CD4-positive, alpha-beta T cell treated with Interleukin-10 for 1 hour (primary cell): ENCODE data around the gene DDX11.
"Not testable (repeated sequence)": the region's sequence is repeated elsewhere in the genome, so short reads cannot be mapped to it uniquely, and the experiment has no call there.

ENCODE experiments used
- DNase-seq: peaks from one replicate; pipeline ENCODE4 v3.0.0-alpha.2; 2020

DDX11 gene

GRCh38 chr12:31073527-31074332, at the start of gene DDX11:
Gene DDX11, plus strand, starts transcription at chr12:31073860. Its CDS starts 4,534 bp downstream, at chr12:31078394.
- peak; percentile 95 for DNase-seq

DNA sequence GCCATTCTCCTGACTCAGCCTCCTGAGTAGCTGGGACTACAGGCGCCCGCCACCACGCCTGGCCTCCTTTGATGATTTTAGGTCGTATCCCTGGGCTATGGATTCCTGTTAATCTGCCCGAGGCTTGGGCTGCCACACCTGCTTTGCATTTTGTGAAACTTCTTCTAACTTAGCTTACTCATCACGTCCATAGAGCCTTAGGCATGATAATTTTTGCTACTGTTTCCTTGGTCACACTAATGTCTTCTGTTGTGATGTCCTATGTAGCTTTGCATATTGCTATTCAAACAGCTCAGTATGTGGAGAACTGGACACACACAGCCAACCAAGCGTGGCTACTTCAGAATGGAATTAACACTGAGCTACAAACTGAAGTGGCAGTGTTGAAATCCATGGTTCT, 47.5 kb upstream of the DDX11 start:
- DNase-seq, result no peak

- not testable (repeated sequence) for DNase-seq
Observed at GRCh38 chr12:31027006-31027405, 46.7 kb upstream of the DDX11 start.

DNA sequence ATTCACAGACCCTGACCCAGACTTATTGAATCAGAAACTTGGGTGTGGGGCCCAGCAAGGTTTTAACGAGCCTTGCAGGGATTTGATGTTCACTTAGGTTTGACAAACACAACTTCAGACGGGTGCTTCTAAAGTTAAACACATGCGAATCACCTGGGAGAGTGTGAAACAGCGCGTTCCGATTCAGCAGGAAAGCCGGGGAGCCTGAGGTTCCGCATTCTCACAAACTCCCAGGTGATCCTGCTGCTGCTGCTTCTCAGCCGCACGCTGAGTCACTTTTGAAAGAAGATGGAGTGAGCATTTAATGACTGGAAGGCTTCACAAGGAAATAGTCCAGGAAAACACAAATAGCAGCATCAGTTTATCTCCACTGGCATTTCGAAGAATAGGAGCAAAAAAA, 44.2 kb upstream of the DDX11 start:
- no peak for DNase-seq

DNA sequence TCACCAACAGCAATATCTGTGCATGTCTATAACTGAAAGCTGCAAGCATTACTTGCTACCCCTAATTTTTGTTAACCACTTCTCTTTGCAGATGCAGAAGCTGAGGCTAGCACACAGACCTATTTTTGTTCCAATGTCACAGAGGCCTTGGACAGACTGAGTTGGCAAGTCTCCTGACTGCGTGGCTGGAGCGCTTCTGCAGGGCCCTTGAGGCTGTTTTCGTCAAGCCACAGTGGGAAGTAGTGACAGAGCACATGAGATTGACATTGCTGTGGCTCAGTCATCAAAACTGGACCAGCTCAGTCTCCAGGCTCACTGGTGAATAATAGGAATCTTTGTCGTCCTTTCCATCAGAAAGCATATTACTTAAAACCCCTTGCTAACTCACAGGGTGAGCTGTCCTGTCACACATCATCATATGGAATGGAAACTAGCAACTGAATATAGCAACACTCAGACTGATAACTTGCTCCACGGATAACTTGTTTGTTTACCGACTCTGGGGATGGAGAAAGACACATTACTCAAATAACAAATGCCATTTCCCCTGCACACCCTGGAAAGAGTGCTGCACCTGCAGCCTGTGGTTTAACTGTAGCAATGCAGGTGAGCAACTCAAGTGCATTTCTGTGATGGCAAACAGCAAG, 43.6 kb upstream of the DDX11 start:
- no peak for DNase-seq

- no peak for DNase-seq
Observed at GRCh38 chr12:31031951-31032335, 41.7 kb upstream of the DDX11 start.

GRCh38 chr12:31033146-31033545, 40.5 kb upstream of the DDX11 start:
- DNase-seq, result no peak

DNA sequence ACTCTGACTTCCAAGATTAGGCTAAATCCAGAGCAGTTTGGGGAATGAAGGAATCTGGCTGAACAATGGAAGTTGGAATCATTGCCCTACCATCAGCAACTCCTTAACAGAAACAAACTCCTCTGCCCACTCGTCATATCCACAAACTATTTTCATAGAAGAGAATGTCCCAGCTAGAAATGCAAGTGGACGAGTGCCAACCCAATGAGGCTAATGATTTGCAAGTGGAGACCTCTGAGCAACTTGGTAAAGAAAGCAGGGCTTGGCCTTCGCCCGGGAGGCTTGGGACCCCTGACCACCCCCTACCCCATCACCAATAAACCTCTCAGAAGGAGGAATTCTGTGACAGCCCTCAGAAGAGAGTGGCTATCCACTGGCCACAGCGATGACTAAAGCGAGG, 40.0 kb upstream of the DDX11 start:
- no peak for DNase-seq

DNA sequence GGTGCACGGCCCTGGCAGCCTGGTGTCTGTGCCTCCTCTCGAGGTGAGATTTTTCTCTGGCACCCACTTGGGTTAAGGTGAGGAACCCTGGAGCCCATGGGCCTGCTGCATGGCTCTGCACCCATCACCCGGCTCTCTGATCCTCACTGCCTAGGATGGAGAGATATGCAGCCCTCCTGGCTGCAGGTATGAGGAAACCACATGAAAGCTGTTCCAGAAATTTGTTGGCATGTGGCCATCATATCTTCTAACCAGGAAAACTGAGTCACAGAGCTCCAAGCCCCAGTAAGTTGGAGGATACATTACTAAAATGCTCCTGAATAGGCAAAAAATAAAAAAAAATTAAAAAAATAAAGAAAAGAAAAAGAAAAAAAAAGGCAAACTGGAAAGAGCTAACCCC, 39.3 kb upstream of the DDX11 start:
- no peak for DNase-seq

GRCh38 chr12:31035226-31035625, 38.4 kb upstream of the DDX11 start:
- no peak for DNase-seq

DNA sequence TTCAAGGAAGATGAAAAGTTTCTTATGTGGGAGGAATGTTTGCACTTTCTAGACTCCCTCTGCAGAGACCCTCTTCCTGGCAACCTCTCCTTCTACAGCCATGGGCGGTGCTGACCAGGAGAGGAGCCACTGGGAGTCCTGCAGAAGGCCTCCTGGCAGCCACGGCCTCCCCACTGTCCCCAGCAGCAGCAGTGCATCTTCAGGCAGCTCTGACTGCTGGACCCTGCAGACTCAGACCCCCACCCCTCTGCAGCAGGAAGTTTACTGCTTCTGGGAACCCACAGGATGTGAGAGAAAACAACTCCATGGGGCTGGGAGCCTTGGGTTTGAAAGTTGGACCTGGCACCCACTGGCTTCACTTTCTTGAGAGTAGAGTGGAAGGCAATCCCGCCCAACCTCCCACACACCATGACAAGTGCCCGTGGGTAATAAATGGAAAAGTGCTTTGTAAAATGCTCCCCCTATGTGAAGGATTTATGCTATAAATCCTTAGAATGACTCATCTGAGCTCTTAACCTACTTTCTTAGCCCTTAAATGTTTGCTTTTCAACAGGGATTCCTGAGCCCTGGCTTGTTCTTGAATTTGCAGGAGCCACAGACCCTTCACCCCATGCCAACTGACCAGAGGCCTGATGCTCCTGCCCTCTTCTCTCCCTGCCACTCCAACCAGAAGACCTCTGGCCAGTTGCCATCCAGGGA, 37.5 kb upstream of the DDX11 start:
- no peak for DNase-seq

DNA sequence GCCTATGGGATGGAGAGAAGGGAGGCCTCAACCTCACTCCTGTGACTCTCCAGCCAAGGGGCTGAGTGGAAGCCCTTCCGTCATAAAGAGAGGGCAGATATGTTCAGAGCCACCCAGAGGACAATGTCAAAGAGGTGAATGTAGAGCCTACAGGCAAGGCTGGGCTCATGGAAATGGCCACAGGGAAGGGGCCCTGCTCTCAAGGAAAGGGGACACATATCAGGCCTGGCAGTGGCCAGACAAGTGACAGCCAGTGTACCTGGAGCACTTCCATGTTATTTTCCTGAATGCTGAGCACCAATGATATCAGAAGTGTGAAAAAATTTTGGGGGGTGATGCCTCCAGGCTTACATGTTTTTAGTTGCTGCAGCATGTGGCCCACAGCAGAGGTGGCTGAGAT, 36.6 kb upstream of the DDX11 start:
- DNase-seq, result no peak

DNA sequence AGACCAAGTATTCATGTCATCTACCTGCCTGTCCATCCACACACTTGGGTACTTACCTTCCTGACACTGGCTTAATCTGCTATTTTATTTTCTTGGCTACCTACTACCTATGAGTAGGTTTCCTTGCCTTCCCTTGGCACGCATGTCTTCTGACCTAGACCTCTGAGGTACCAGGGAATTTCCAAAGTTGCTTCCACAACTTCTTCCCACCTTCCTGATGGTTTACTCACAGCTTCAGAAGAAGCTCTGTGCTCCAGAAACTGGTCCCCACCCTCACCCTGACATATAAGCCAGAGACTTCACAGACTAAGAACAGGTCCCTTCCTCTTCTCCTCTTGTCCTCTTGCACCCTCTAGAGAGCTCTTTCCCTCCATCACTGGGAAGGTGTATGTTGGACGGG, 35.7 kb upstream of the DDX11 start:
- DNase-seq, result no peak

DNA sequence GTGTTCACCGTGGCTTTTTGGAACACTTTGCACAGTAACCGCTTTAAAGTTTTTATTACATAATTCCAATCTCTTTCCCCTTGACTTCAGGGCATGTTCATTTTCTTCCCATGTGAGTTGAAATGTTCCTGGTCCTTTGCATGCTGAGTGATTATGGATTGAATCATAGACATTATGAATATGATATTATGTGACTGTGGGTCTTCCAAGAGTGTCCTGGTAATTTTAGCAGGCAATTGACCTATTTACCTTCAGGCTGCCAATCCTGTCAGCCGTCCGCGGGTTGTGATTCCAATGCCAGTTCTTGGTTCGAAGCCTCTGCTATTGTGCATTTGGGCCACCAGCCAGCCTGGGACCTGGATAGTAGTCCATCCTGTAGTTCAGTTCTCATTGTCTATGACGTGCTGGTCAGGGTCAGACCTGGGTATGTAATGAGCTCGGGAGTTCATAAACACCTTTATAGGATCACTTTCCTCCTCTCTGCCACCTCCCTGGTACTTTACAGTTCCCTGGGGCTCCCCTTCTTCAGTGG, 32.6 kb upstream of the DDX11 start:
- DNase-seq, result no peak

DNA sequence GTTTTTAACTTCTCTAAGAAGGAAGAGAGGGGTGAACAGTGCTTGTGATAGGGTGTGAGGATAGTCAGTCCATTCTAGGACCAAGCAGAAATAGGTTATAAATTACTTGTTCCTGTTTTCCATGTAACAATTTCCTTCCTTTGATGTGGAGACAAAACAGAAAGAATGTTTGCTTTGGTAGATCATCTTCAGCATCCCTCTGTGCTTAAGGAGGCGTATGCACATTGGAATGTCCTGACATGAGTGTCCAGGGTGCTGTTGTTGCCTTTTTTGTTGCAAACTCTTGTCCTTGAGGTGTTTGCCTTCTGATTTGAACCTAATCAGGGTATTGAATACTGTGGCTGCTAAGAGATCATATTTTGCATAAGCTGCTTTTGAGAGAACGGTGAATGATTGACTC, 23.5 kb upstream of the DDX11 start:
- DNase-seq, result not testable (repeated sequence)

- not testable (repeated sequence) for DNase-seq
Observed at GRCh38 chr12:31050548-31050947, 23.1 kb upstream of the DDX11 start.

GRCh38 chr12:31051692-31052091, 22.0 kb upstream of the DDX11 start:
- DNase-seq, result peak; percentile 5

DNA sequence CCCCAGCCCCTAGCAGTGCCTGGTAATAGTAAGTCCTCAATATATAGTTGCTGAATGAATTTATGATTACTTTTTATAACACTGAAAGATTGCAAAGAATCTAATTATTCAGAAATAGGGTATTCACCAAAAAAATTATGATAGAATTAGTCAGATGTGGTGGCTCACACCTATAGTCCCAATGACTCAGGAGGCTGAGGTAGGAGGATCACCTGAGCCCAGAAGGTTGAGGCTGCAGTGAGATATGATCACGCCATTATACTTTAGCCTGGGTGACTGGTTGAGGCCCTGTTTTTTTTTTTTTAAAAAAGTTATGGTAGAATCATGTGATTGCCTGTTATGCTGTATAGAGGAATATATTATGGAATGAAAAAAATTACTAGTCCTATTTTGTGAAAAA, 21.5 kb upstream of the DDX11 start:
- not testable (repeated sequence) for DNase-seq

DNA sequence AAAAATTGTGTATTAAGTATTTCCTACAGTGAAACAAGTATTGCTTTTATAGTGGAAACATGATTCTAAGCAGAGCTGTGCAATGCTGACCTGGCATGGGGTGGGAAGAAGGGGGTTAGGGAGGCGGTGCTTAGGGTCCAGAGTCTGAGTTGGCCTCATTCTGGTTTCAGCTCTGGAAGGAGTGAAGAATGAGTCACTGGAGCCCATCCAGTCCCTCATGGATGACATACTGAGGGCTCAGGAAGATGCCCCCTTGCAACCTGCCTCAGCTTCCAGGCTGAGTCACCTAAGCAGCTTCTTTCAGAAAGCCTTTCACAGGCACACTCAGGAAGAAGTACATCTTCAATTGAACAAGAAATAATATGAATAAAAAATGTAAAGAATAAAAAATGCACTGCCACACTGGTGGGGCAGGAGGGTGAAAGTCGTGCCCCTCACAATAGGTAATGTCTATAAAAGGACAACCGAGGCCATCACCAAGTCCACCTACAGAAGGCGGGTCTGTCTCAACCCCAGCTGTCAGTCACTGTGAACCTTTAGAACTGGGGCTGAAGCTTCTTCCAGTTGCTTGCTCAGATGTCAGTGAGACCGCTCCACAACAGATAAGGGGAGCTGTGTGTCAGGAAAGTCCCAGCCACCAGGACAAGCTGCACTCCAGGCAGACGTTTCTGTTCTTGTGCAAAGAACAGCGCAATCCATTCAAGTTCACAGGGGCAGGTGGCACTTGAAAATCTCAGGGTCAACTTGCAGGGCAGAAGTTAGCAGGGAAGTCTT, 20.8 kb upstream of the DDX11 start:
- not testable (repeated sequence) for DNase-seq

DNA sequence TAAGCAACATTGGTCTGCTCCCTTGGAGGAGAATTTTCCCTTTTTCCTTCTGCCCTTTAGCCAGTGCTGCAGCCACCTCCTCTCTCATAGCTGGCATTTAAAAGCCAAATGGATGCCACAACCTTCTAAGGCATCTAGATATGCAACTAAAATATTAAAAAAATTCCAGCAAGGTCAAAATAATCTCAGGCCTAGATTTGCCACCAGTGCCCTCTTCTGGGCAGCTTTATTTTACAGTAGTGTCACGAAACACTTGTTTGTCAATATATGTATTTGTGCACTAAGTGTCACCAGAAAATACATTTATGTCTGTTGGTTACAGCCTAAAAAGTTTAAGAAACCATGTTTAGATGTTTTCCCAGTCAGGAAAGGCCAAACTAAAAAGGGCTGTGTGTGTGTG, 19.7 kb upstream of the DDX11 start:
- DNase-seq, result not testable (repeated sequence)

DNA sequence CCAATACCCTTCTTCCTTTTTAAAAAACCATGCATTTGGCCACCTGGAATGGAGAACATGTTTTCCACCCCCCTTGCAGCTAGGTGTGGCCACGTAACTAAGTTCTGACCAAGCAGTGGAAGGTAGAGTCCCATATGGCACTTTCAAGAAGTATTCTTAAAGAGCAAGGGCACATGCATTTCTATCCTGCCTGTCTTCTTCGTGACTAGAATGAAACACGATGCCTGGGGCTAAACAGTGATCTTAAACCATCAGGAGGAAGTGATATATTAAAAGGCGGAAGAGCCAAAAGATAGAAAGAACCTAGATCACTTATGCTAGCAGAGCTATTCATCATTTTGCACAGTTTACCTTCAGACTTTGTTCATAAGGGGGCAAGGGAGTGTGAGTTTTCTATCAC, 16.0 kb upstream of the DDX11 start:
- DNase-seq, result no peak

DNA sequence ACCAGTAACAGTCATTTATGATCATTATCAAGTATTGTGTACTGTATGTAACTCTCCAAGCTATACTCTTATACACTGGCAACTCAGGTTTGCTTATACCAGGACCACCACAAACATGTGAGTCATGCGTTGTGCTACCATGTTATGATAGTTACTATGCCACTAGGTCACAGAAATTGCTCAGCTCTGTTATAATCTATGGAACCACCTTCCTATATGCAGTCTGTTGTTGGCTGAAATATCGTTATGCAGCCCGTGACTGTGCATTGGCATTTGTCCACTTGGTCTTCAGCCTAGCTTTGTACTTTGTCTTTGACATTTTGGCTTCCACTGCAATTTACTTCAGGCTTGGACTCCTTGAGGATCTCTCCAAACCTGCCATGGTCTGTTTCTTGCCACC, 7.5 kb upstream of the DDX11 start:
- DNase-seq, result not testable (repeated sequence)

- DNase-seq, result not testable (repeated sequence)
Observed at GRCh38 chr12:31067656-31068055, 6.0 kb upstream of the DDX11 start.
